GM21619 (cell line): Measurements from ENCODE around the gene TMEM247.

Experiments
- ATAC-seq: cut with Tn5 transposase; IDR thresholded peaks from one replicate; pipeline ENCODE4 v1.9.1; 2021; ENCODE audit not compliant: unreplicated experiment

Gene TMEM247

DNA sequence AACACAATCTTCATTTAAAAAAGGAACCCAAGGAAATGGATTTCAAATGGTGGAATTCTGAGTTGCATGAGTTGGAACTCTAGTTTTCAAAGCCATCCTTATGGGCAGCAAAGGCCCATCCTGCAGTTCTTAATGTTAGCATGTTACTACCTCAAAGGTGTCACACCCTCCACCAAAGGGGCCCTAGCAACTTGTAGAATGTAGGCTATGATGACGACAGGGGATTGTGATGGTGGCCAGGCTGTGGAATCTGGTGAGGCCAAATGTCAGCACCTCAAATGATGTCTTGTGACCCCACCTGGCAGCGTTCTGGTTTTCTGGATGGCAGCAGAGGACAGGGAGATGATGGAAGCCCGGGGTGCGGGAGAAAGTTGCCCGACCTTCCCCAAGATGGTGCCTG lies at the start of gene TMEM247:
TMEM247 (plus strand) TSS at position 301 of the 400 bp plus-strand sequence.
- ATAC-seq: no peak

DNA sequence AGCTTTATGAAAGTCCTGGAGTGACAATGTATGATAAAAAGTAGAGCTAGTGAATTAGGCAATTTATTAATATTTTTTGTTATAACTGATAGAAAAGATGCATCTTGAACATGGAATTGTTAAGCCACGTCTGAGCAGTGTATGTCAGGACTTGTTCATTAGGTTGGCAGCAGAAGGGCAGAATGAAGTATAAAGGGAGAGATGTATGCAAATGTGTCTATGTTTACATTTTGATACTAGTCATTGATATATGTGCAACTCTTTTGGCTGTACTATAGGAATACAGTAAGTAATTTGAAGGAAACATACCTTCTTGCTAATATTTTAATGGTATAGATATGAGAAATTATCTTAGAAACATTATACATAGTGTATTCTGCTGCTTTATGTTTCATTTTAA lies 49.0 kb upstream of the TMEM247 start:
- no peak for ATAC-seq

DNA sequence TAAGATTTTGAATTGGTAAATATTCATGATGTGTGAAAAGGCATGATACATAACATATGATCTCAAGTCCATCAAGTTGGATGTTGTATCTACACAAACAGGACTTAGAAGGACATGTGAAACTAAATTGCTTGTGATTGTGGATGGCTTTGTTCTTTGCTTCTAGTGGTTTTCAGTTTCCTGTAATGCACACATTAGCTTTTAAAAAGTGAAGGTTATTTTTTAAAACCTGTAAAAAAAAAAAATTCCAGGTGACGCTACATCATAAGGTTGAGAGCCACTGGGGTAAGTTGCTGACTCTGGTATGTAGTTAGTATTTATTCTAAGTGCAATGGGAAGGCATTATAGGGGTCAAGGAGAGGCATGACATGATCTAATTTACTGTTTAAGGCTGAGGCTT lies 48.4 kb upstream of the TMEM247 start:
- ATAC-seq: no peak

DNA sequence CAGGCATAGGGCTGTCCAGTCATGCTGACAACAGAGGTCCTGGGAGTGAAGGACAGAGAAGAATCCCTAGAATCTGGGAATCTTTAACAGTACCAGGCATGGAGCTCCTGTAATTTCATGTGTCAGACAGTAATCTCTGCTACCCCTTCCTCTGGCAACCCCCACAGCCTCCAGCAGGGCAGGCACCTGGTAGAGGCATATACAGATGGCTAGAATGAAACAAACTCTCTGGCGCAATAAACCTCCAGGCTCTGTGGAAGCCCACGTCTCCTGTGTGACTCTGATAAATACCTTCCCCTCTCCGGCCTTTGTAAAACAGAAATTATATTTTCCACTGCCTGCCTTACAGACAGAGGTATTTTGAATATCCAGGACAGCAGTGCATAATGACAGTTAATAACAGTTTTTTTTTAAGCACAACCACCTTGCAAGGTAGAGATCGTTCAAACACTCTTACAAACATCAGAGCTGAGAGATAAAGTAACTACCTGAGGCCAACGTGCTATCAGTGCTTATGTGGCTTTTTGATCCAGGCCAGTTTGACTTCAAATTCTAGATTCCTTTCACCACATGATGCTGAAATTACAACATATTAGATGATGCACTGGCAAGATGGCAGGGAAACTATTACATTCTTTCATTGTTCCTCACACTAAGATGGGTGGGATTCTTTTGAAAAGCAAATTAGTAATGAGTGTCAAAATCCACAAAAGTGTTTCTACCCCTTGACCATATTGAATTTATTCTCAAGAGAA lies 47.7 kb upstream of the TMEM247 start:
- no peak for ATAC-seq

DNA sequence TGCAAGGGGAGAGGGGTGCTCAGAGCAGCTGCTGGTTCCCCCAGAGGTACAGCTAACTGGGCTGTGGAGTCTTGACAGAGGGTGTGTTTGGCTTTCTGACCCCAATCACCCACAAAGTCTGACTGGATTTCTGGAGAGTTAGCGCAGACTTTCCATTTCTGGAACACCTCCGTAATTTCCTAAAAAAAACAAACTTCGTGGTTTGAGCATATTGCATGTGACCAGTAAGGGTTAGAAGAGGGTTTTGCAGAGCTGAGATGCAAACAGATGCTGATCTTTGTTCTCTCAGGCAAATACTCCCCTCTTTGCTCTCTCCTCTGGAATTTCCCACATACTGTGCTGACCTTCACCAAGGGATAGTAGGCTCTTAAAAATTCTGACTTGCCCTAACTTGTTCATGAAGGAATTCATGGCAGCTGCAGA lies 44.5 kb upstream of the TMEM247 start:
- ATAC-seq: no peak

GRCh38 chr2:46435353-46435752 lies 44.0 kb upstream of the TMEM247 start:
- no peak for ATAC-seq

GRCh38 chr2:46435796-46436360 lies 43.5 kb upstream of the TMEM247 start:
- ATAC-seq: no peak

GRCh38 chr2:46436800-46437199 lies 42.6 kb upstream of the TMEM247 start:
- no peak for ATAC-seq

DNA sequence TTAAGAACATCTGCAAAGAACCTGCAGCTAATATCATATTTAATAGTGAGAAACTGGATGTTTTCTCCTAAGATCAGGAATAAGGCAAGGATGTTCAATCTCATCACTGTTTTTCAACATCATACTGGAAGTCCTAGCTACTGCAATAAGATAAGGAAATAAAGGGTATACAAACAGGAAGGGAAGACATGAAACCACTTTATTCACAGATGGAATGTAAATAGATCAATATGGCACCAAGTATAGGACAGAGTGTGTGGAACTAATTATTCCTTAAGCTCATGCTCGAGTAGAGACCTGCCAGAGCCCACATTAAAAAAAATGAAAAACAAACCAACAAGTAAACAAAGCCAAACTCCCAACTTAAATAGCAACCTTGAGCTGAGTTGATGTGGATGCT lies 41.3 kb upstream of the TMEM247 start:
- ATAC-seq: no peak

GRCh38 chr2:46438794-46439193 lies 40.6 kb upstream of the TMEM247 start:
- no peak for ATAC-seq

DNA sequence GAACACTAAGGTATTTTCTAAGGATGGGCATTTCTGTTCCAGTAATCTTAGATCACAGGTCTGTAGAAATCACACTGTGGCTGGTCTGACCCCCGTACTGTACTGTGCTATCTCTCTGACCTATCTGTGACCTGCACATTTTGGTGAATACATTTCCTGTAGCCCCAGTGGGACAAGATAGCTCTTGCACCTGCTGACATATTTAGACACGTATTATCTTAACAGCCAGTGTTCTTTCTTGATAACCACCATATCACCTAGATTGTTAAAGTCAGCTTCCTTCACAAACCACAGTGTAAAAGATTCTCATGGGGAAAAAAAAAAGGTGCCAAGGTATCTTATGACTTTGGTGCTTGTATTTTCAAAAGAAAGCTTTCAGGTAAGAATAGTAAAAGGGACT lies 39.8 kb upstream of the TMEM247 start:
- ATAC-seq: no peak

GRCh38 chr2:46441838-46442712 lies 37.3 kb upstream of the TMEM247 start:
- no peak for ATAC-seq

DNA sequence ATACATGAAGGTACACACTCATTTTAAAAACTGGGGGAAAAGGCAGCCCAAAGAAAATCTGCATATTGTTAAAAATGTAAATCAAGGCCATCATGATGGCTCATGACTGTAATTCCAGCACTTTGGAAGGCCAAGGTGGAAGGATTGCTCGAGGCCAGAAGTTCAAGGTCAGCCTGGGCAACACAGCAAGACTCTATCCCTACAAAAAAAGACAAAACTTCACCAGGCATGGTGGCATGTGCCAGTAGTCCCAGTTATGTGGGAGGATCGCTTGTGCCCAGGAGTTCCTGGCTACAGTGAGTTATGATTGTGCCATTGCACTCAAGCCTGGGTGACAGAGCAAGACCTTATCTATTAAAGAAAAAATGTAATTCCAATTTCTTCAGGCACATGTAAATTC lies 34.6 kb upstream of the TMEM247 start:
- no peak for ATAC-seq

GRCh38 chr2:46445556-46445955 lies 33.8 kb upstream of the TMEM247 start:
- no peak for ATAC-seq

DNA sequence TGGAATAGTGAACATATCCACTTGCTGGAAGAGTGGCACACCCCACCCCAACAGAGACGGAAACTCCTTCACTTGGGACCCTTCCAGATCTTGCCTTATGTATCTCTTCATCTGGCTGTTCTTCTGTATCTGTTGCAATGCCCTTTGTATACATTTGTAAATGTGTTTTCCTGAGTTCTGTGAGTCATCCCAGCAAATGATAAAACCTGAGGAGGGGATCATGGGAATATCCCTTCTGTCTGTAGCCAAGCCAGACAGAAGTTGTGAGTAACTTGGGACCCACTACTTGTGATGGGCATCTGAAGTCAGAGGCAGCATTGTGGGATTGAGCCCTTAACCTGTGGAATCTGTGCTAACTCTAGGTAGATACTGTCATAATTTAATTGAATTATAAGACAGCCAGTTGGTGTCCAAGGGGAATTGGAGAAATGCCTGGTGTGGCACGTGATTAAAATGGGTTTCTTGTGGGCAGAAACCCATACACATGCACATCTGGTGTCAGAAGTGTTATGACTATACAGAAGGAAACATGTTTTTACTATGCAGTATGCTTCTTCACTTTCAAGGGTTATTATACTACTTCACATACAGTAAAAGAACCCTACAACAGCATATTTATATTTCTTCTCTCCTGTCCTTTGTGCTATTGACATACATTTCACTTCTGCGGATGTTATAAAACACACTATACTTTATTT lies 32.3 kb upstream of the TMEM247 start:
- no peak for ATAC-seq

DNA sequence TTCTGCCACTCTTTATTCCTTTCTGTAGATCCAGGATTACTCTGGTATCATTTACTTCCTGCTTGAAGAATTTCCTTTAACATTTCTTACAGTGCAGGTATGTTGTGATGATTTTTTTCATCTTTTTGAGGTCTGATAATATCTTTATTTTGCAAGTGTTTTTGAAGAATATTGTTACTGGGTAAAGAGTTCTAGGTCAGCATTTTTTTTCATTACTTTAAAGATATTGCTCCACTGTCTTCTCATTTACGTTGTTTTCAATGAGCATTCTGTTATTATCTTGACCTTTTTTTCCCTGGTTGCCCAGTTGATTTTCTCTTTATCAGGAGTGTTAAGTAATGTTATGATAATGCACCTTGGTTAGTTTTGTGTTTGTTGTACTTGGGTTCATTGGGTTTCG lies 31.7 kb upstream of the TMEM247 start:
- no peak for ATAC-seq

GRCh38 chr2:46448111-46448510 lies 31.3 kb upstream of the TMEM247 start:
- no peak for ATAC-seq

DNA sequence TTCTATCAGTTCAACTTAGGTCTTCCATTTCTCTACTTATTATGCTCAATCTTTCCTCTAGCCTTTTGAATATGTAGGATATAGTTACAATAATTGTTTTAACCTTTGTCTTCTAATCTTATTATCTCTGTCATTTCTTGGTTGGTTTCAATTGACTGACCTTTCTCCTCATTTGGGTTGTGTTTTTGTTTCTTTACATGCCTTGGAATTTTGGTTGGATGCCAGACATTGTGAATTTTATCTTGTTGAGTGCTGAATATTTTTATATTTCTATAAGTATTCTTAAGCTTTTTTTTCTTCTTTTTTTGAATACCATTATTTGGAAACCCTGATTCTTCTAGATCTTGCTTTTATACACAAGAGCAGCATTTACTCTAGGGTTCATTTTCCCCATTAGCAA lies 30.7 kb upstream of the TMEM247 start:
- no peak for ATAC-seq

DNA sequence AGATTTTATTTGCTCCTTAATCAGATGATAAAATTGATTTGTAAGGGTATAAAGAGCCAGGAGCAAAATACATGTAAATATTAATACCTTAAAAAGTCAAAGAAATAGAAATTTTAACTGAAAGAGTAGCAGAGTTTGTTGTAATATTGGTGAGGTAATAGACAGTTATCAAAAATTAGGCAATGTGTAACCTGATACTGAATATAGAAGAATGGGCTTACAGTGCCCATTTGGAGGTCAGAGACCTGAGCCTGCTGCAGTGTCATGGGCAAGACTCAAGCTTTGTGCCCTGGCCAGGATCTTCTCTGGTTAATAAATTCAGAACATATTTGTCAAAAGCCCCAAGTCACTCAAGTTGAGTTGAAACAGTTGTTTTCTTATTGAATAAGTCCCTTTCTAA lies 29.7 kb upstream of the TMEM247 start:
- ATAC-seq: no peak

DNA sequence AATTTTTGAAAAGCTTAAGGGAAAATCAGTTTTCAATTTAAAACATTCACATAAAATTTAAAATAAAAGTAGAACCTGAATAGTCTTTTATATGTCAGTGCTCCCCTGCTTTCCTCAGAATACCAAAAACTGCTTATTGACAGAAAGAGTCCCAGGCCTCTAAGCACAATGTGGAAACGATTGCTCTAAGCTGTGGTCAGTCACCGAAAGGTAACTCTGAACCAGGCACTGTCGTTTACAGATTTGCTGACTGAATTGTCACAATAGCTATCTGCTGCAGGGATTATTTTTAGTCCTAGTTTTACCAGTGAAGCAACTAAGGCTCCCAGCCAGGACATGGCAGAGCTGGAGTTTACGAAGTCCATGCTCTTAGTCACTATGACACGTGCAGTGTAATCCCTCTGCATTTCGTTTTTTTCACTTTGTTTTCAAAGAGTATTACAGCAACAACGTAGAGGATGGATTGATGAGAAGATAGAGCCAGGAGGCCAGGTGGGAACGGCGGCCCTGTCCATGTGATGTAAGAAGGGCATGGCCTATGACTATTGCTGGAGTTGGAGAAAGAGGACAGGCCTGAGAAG lies 28.1 kb upstream of the TMEM247 start:
- no peak for ATAC-seq

GRCh38 chr2:46456789-46457188 lies 22.6 kb upstream of the TMEM247 start:
- no peak for ATAC-seq
